Measurements from ENCODE around the gene GPN2. TPM values are rescaled to one million over a fixed set of nuclear protein-coding genes. Genes with fewer than 3 reads are reported as not detected.

The GPN2 gene
- total and polyA plus RNA-seq, 2 donors (not counting 1 experiment from before 2014, with no cell fraction given) = 15.2 to 43.5 TPM

- peak overlapping the region; percentile 87 for H3K4me3 Mint-ChIP-seq
- Histone ChIP-seq H2AFZ (ENCODE audit: insufficient read depth, low read depth, low read length, poor library complexity, severe bottlenecking) (no peak overlapping the region), H4K20me1 (ENCODE audit: control insufficient read depth, insufficient read depth, low read length, poor library complexity, severe bottlenecking) (peaks cover 14% of the 10 kb centered on the region), H3K9ac (ENCODE audit: low read length) (no peak overlapping the region), H3K27ac (ENCODE audit: low read length in 2 of 2) (peak overlapping the region in 1 of 2 donors; percentile 54), H3K4me3 (ENCODE audit: control extremely low read depth in 1 of 5, extremely low read depth in 1 of 5, insufficient read depth in 1 of 5, low read depth in 2 of 5, low read length in 4 of 5) (peak overlapping the region in 1 of 5 experiments; percentile 39), H3K36me3 (replicated peaks in 1 of 2; ENCODE audit: control extremely low read depth in 1 of 2, control insufficient read depth in 1 of 2, extremely low read depth in 1 of 2, insufficient read depth in 2 of 2, low read length in 1 of 2) (peaks cover 0 to 5% of the 10 kb centered on the region in 2 experiments), H3K79me2 (ENCODE audit: control insufficient read depth, insufficient read depth, low read length) (peaks cover 17% of the 10 kb centered on the region), H3K4me2 (replicated peaks; ENCODE audit: low read depth, low read length, poor library complexity, severe bottlenecking) (peak overlapping the region; percentile 36), H3K27me3 (replicated peaks in 1 of 4; ENCODE audit: control extremely low read depth in 1 of 4, control insufficient read depth in 3 of 4, insufficient read depth in 4 of 4, low read length in 3 of 4) (peaks cover 0 to 6% (median under 1%) of the 10 kb centered on the region in 4 experiments), H3K9me3 (ENCODE audit: control extremely low read depth in 1 of 3, control insufficient read depth in 2 of 3, insufficient read depth in 1 of 3, low read length in 2 of 3) (no peaks in the 10 kb centered on the region), H3K4me1 (ENCODE audit: control insufficient read depth in 2 of 2, insufficient read depth in 2 of 2, low read length in 2 of 2) (peaks cover 40 to 60% of the 10 kb centered on the region in 2 donors)
- no peak for ATAC-seq (ENCODE audit: low read depth)
- TF ChIP-seq CTCF (IDR thresholded peaks at IDR 0.05) (no peak), EZH2 (IDR thresholded peaks at IDR 0.05; ENCODE audit: borderline replicate concordance, insufficient read depth, low read depth, low read length, poor library complexity, severe bottlenecking) (no peak)
- H3K9me3 Mint-ChIP-seq (ENCODE audit: insufficient read depth) = no peaks in the 10 kb centered on the region
- WGBS (ENCODE audit: insufficient coverage) = 49% methylated on average over 4 of the region's 4 CpGs
- DNase-seq = peak; percentile 71
- no peaks in the 10 kb centered on the region for H3K27me3 Mint-ChIP-seq
- CTCF ChIA-PET = interaction anchor here (0.8 to 4.4 kb wide), 5 partner anchors 8 to 40 kb away, joined by 3 to 19 read pairs (median 8); no protein-coding TSS in a partner anchor
- POLR2A ChIA-PET = interaction anchor here (0.6 to 1.0 kb wide), 4 partner anchors 10 to 131 kb away, joined by 3 to 5 read pairs (median 4); no protein-coding TSS in a partner anchor
- H3K4me1 Mint-ChIP-seq = peaks cover 62% of the 10 kb centered on the region
- H3K27ac Mint-ChIP-seq = peak overlapping the region; percentile 84
- intact Hi-C loops (cut with micrococcal nuclease) = no loop called here
These were observed 61.6 kb downstream of the GPN2 start for GRCh38 chr1:26828411-26828991.

- TF ChIP-seq CTCF (IDR thresholded peaks at IDR 0.05) (no peak), EZH2 (IDR thresholded peaks at IDR 0.05; ENCODE audit: borderline replicate concordance, insufficient read depth, low read depth, low read length, poor library complexity, severe bottlenecking) (no peak)
- H3K4me3 ChIP-seq (ENCODE audit: control extremely low read depth in 1 of 5, extremely low read depth in 1 of 5, insufficient read depth in 1 of 5, low read depth in 2 of 5, low read length in 4 of 5) = peak overlapping the region; percentile 48 to 89 (median 66)
- ATAC-seq (ENCODE audit: low read depth) (no peak), DNase-seq (no peak)
- peak overlapping the region; percentile 99 for H3K4me2 ChIP-seq (replicated peaks; ENCODE audit: low read depth, low read length, poor library complexity, severe bottlenecking)
- H3K27me3 ChIP-seq (replicated peaks in 1 of 4; ENCODE audit: control extremely low read depth in 1 of 4, control insufficient read depth in 3 of 4, insufficient read depth in 4 of 4, low read length in 3 of 4) = peaks cover 0 to 14% (median 4%) of the 10 kb centered on the region in 4 experiments
- no peaks in the 10 kb centered on the region for H3K9me3 ChIP-seq (ENCODE audit: control extremely low read depth in 1 of 3, control insufficient read depth in 2 of 3, insufficient read depth in 1 of 3, low read length in 2 of 3)
- intact Hi-C loops (cut with micrococcal nuclease) = no loop called here
- peaks cover 0 to 5% of the 10 kb centered on the region in 2 experiments for H3K36me3 ChIP-seq (replicated peaks in 1 of 2; ENCODE audit: control extremely low read depth in 1 of 2, control insufficient read depth in 1 of 2, extremely low read depth in 1 of 2, insufficient read depth in 2 of 2, low read length in 1 of 2)
- peaks cover 14% of the 10 kb centered on the region for H4K20me1 ChIP-seq (ENCODE audit: control insufficient read depth, insufficient read depth, low read length, poor library complexity, severe bottlenecking)
- WGBS (ENCODE audit: insufficient coverage) = 64% methylated on average over 10 of the region's 11 CpGs
- H3K27ac Mint-ChIP-seq = peak overlapping the region; percentile 84
- H3K27ac ChIP-seq (ENCODE audit: low read length in 2 of 2) = peak overlapping the region; percentile 22 to 64
- peaks cover 58% of the 10 kb centered on the region for H3K4me1 Mint-ChIP-seq
- H3K4me1 ChIP-seq (ENCODE audit: control insufficient read depth in 2 of 2, insufficient read depth in 2 of 2, low read length in 2 of 2) = peaks cover 33 to 52% of the 10 kb centered on the region in 2 donors
- POLR2A ChIA-PET = interaction anchor here (1.0 kb wide), 1 partner anchor 39 kb away, joined by 3 read pairs; no protein-coding TSS in a partner anchor
- peak overlapping the region; percentile 87 for H3K4me3 Mint-ChIP-seq
- CTCF ChIA-PET = interaction anchor here (0.8 to 4.4 kb wide), 3 partner anchors 17 to 39 kb away, joined by 3 to 19 read pairs (median 8); no protein-coding TSS in a partner anchor
- H3K27me3 Mint-ChIP-seq = peaks cover 7% of the 10 kb centered on the region
- peak overlapping the region; percentile 56 for H2AFZ ChIP-seq (ENCODE audit: insufficient read depth, low read depth, low read length, poor library complexity, severe bottlenecking)
- peaks cover 22% of the 10 kb centered on the region for H3K79me2 ChIP-seq (ENCODE audit: control insufficient read depth, insufficient read depth, low read length)
- H3K9ac ChIP-seq (ENCODE audit: low read length) = peak overlapping the region; percentile 65
- H3K9me3 Mint-ChIP-seq (ENCODE audit: insufficient read depth) = no peaks in the 10 kb centered on the region
These were observed 62.4 kb downstream of the GPN2 start for GRCh38 chr1:26827663-26828062.

Data from B cell (primary cell).